ENCODE data around the gene CIB2.

CIB2 gene

DNA sequence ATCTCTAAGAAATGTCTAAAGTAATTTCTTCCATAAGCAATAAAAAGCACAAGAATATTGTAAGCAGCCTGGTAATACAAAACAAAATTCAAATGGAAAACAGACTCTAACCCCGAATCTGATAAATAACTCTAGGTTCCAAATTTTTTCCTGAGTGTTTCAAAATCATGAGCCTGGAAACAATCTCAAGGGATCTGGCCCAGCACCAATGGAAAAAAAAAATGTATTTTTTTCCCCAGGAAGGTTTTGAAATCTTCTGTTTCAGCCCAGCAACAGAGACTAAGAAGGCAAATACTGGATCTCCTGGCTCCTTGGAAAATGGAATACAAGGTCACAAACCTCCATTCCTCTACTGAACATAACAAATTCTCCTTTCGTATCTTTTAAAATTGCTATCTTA is 66.7 kb downstream of the CIB2 start:
- no peak for DNase-seq

DNA sequence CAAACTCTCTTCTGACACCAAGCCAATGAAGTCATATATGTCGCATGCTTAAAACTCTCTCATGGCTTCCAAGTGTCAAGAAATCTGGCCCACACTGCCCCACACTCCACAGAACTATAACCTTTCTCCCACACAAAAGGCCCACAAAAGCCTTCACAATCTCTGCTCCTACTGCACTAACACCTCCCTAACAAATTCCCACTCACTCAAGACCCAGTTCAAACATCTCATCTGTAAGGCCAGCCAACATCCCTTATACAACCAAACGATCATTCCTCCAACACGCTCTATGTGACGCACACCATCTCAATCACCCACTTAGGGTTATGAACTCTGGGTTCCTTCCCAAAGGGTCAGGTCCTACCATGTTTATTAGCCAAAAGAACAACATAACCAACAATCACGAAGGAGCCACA is 67.3 kb downstream of the CIB2 start:
- no peak for DNase-seq

DNA sequence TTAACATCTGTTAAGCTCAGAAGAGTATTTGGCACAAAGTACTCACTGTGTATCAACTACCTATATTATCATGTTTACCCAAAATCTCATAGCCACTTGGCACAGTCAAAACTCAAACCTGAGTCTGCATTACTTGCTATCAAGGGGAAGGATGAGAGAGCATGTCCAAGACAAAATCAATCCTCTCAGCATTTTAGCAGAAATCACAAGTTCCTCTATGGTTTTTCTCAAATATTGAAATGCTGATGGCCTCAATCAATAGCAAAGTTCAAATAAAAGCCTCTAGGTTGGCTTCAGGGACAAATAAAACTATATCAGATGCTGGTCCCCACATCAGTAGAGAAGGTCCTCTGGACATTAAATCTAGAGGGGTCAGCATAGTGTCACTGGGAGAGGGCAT is 68.0 kb downstream of the CIB2 start:
- no peak for DNase-seq

DNA sequence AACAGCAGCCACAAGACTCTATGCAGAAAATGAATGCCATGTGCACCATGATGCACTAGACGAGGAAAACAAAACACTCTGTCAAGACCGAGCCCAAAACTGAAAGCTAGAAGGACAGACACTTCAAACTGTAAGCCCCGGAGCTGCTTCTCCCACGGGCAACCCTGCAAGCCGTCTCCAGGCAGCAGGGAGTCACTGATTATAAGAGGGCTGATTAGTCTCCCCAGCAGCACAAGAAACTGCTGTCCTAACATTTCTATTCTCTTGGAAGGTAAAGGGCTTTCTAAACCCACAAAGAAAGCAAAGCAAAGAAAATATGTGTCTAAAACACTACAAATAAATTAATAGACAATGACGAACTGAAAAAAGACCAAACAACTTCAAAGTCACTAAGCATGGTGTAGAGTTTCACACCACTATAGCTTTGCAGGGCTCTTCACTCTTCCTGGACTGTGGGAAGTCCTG is 69.2 kb downstream of the CIB2 start:
- peak in 1 of 2 experiments; percentile 50 for DNase-seq

DNA sequence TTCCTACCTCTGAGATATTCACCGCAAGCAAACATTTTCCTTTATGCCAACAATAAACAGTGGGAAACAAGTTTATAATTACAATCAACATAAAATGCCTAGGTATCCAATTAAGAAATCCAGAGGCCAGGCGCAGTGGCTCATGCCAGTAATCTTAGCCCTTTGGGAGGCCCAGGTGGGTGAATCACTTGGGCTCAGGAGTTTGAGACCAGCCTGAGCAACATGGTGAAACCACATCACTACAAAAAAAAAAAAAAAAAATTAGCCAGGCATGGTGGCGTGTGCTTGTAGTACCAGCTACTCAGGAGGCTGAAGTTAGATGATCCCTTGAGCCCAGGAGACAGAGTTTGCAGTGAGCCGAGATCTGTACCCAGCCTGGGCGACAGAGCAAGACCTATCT is 71.0 kb downstream of the CIB2 start:
- peak; percentile 38 to 50 for DNase-seq

DNA sequence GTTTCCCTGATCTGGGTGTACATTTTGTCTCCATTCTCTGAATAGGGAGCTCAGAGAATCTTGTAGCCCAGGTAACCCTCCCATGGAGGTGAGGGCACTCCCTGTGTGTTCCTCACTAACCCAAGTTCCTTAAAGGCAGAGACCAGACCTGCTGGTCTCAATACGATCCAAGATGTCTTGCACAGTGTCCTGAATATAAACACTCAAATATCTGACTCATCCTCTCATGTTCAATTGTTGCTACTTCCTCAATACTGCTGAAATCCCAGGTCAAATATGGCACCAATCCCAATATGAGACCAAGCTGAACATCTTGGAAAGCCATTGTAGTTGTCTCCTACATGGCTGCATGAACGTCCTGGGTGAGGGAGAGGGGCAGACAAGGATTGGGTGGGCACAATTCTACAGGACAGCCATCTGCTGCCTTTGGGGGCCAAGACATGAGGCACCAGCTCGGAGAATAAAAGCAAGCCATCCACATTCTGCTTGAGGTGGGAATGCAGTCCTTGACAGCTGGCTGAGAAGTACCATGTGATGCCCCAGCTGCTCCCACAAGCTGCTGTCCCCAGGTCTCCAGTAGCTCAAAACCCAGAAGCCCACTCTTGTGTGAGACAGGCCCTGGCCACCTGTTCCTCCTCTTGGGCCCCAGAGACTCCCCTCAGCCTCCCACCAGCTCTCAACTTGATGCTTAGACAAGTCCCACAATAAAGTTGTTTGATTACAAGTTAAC is 72.0 kb downstream of the CIB2 start:
- DNase-seq: peak in 1 of 2 experiments; percentile 18

DNA sequence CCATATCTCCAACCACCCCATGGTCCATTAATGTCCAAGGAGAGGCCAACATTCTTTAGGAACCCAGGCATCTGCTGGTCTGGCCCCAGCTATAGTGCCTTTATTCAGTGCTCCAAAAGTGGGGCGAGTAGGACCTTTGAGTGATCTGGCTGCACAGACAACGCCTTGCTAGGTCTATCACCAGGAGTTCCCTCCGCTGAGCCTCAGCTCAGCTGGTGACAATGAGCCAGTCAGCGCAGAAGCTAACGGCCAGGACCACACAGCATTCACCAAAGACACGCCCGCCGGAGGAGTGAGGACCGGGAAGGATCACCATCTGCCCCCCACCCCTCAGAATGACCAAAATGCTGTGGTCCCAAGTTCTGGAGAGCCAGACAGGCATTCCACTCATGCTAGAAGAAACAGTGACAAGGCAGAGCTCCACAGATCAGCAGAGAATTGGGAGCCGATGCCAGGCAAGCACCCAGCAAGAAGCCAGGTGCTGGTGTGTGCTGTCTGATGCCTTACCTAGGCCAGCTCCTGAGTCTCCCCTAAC is 72.8 kb downstream of the CIB2 start:
- DNase-seq: no peak

DNA sequence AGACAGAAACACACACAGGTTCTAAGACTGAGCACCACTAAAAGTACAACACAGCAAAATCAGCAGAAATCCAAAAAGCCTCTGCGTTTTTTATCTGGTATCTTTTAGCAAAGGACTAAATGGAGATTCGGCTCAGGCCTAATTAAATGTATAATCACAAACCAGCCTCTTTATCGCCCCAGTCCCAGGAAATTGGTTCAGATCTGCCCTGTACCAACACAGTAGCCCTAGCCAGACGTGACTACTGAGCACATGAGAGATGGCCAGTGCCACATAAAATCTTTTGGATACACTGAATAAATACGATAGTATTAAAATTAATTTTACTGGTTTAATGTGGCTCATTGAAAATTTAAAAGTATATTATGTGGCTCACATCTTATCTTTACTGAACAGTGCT is 73.4 kb downstream of the CIB2 start:
- DNase-seq: no peak

DNA sequence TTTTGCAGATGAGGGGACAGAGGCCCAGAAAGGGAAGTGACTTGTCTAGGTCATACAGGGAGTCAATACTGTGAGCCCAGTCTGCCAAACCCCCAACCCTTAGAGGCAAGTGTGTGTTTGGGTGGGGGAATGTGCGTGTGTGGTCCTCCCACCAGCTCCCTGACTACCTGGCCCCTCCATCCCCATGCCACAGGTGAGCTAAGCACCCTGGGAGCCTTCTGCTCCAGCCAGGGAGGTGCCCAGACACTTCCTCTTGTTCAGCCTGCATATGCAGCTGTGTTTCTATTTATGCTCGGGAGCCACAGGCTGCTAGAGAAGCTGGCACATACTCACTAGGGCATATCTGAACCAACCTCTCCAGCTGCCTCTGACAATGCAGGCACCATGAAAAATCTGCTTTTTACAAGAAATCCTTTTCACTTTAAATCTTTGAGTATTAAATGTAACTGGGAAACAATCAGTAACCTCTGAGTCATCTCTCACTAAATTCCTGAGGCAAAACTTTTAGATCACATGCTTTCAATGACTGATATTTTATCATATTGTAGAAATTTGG is 74.5 kb downstream of the CIB2 start:
- peak in 1 of 2 experiments; percentile 30 for DNase-seq

DNA sequence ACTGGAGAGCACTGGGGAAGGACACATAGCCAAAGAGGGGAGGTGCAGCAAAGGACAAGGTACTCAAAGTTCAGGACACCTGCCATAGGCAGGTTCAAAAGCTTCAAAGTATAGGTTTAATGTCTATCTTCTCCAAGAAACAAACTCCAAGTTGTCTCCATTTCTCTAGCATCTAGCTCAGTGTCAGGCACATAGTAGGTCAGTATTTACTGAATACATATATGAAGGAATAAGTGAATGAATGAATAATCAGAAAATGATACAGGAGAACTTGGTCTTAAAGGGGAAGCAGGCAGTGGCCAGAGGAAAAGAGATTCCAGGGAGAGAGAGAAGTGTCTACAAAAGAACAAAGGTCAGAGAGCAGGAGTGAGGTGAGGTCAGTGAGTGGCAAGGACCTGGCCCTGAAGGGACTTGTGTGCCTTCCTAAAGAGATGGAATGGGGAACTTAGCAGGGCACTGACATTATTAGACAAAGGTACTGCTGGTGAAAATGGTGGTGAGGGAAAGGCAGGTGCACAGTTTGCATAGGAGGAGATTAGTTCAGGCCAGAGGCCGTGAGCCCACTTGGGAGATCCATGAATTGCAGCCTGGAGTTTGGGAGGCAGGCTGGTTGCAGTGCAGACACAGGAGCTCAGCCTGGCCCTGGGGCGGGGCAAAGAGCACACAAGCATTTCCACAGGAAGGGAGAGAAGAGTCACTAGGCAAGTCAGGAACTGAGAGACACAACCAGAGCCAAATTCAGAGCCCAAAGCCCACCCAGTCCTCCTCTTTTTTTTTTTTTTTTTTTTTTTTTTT is 75.1 kb downstream of the CIB2 start:
- DNase-seq: peak in 1 of 2 experiments; percentile 38

DNA sequence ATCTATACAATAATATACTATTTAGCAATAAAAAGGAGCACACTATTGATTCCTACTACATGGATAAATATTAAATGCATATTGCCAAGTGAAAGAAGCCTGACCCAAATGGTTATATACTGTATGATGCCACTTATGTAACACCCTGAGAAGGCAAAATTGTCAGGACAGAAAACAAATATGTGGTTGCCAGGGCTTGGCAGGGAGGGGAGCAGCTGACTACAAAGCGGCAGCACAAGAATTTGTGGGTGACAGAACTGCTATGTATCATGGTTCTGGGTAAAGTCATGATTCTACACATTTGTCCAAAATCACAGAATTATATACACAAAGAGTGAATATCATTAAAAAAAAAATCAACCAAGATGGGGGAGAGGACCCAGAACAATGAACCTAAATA is 76.3 kb downstream of the CIB2 start:
- DNase-seq: no peak
